Measurements from ENCODE around the gene NFKB1. TPM values are rescaled to one million over a fixed set of nuclear protein-coding genes. Genes with fewer than 3 reads are reported as not detected.

The NFKB1 gene
- total and polyA plus RNA-seq, 9 donors: 18.6 to 45.0 (median 36.6) TPM

DNA sequence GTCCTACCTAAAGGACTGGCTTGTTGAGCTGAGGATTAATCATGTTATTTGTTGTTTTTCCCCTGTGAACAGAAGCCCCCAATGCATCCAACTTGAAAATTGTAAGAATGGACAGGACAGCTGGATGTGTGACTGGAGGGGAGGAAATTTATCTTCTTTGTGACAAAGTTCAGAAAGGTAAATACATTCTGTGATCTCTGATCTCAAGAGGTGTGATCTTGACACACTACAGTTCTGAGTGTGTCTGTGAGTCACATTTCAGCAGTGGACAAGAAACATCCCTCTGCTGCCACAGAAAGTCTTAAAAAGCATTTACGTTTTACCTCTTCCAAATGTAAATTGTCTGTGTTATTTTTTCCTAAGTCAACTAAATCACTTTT, 79.3 kb downstream of the NFKB1 start:
- H3K36me3 ChIP-seq: no peaks in the 10 kb centered on the region

GRCh38 chr4:102584091-102584490, 82.9 kb downstream of the NFKB1 start:
- H3K4me3 ChIP-seq: no peak overlapping the region
- WGBS, 3 donors: 94 to 98% (median 97%) methylated on average over 1 of the region's 1 CpG
- H3K9me3 ChIP-seq: no peaks in the 10 kb centered on the region
- TF ChIP-seq POLR2A (IDR thresholded peaks at IDR 0.05): no peak
- TF ChIP-seq, protein P1, sequence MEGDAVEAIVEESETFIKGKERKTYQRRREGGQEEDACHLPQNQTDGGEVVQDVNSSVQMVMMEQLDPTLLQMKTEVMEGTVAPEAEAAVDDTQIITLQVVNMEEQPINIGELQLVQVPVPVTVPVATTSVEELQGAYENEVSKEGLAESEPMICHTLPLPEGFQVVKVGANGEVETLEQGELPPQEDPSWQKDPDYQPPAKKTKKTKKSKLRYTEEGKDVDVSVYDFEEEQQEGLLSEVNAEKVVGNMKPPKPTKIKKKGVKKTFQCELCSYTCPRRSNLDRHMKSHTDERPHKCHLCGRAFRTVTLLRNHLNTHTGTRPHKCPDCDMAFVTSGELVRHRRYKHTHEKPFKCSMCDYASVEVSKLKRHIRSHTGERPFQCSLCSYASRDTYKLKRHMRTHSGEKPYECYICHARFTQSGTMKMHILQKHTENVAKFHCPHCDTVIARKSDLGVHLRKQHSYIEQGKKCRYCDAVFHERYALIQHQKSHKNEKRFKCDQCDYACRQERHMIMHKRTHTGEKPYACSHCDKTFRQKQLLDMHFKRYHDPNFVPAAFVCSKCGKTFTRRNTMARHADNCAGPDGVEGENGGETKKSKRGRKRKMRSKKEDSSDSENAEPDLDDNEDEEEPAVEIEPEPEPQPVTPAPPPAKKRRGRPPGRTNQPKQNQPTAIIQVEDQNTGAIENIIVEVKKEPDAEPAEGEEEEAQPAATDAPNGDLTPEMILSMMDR (IDR thresholded peaks at IDR 0.05): no peak
- no peak for TF ChIP-seq EP300 (IDR thresholded peaks at IDR 0.05)
- no peak for DNase-seq
- H3K4me1 ChIP-seq (ENCODE audit: insufficient read depth): no peaks in the 10 kb centered on the region
- no peak overlapping the region for H3K27ac ChIP-seq
- intact Hi-C loops (cut with DNase I): no loop called here
- no peaks in the 10 kb centered on the region for H3K36me3 ChIP-seq
- no peaks in the 10 kb centered on the region for H3K27me3 ChIP-seq

More for the DNA sequence above, 79.3 kb downstream of the NFKB1 start:
- Histone ChIP-seq H3K9me3 (no peaks in the 10 kb centered on the region), H3K27ac (no peak overlapping the region), H3K27me3 (no peaks in the 10 kb centered on the region), H3K4me1 (ENCODE audit: insufficient read depth) (no peaks in the 10 kb centered on the region), H3K4me3 (no peak overlapping the region)
- DNase-seq: no peak
- 53 to 61% (median 57%) methylated on average over 1 of the region's 1 CpG for WGBS, 3 donors
- intact Hi-C loops (cut with DNase I): no loop called here
- TF ChIP-seq POLR2A (IDR thresholded peaks at IDR 0.05): no peak
- no peak for TF ChIP-seq EP300 (IDR thresholded peaks at IDR 0.05)
- TF ChIP-seq, protein P1 (IDR thresholded peaks at IDR 0.05): no peak

DNA sequence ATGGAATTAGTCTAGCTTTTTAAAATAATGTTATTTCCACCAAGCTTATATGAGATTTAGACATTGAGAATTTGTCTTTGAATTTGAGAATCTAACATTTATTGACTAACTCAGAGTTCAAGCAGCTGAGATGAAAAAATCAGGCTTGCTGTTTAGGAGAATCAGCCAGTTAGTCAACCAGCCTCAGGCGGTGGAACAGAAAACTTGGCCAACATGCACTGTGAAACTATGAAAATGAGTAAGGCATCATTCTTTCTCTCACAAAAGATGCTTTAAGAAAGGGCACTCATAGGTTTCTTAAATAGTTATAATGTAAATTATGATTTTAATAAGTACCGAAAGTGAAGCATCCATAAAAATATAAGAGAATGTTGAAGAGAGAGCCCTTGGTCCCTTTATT, 84.2 kb downstream of the NFKB1 start:
- Histone ChIP-seq H3K36me3 (no peaks in the 10 kb centered on the region), H3K27me3 (no peaks in the 10 kb centered on the region), H3K27ac (no peak overlapping the region), H3K9me3 (no peaks in the 10 kb centered on the region), H3K4me1 (ENCODE audit: insufficient read depth) (no peaks in the 10 kb centered on the region), H3K4me3 (no peak overlapping the region)
- TF ChIP-seq POLR2A (IDR thresholded peaks at IDR 0.05) (no peak), EP300 (IDR thresholded peaks at IDR 0.05) (no peak)
- TF ChIP-seq, protein P1 (IDR thresholded peaks at IDR 0.05): no peak
- intact Hi-C loops (cut with DNase I): no loop called here
- 95 to 98% (median 98%) methylated on average over 2 of the region's 2 CpGs for WGBS, 3 donors
- DNase-seq: no peak

DNA sequence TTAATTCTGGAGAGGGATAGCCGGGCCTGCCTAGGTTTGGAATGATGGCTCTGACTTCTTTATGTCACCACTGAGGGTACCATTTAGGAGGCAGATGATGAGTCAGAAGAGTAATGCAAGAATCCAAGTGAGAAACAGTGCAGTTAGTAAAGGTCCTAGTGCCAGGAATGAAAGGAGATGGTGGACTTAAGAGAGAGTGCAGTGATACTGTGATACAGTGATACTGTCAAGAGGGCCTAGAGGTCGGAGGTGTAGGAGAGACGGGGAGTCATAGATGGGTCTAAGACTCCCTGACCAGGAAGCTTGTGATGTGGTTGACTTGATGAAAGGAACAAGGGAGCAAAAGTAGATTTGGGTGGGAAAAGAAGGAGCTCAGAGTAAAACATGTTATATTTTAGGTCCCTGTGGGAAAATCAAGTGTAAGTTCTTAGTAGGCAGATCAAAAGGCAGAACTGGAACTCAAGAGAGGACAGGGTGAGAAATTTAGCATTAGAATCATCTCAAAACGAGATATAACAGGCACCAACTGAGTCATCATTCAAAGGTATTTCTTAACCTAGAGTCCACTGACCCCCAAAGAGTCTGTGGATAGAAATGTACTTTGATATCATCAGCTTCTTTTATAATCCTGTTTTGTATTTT, 85.0 kb downstream of the NFKB1 start:
- Histone ChIP-seq H3K4me1 (ENCODE audit: insufficient read depth) (no peaks in the 10 kb centered on the region), H3K27ac (no peak overlapping the region), H3K4me3 (no peak overlapping the region), H3K27me3 (no peaks in the 10 kb centered on the region), H3K36me3 (no peaks in the 10 kb centered on the region), H3K9me3 (peaks cover 0 to under 1% of the 10 kb centered on the region in 2 donors)
- DNase-seq: no peak
- WGBS, 3 donors: 92 to 98% (median 97%) methylated on average over 4 of the region's 4 CpGs
- intact Hi-C loops (cut with DNase I): no loop called here
- no peak for TF ChIP-seq EP300 (IDR thresholded peaks at IDR 0.05)
- TF ChIP-seq POLR2A (IDR thresholded peaks at IDR 0.05): no peak
- TF ChIP-seq, protein P1 (IDR thresholded peaks at IDR 0.05): no peak
